PFSK-1 (cell line): Measurements from ENCODE around the gene XRCC3.

Experiments
- FOXP2 ChIP-seq: optimal IDR thresholded peaks from 2 replicates; pipeline ENCODE3; 2011; ENCODE audit warnings: borderline replicate concordance, control low read depth, inconsistent platforms; ENCODE audit not compliant: insufficient read depth; ENCODE audit errors: extremely low read length, extremely low read depth
- POLR2AphosphoS5 ChIP-seq: IDR thresholded peaks from 2 replicates; pipeline ENCODE4 v1.6.1; 2012; ENCODE audit warnings: low read depth, mild to moderate bottlenecking, control low read depth, low read length, moderate library complexity
- SIN3A ChIP-seq: IDR thresholded peaks from 2 replicates; pipeline ENCODE4 v1.6.1; 2012; ENCODE audit warnings: mild to moderate bottlenecking, low read length, moderate library complexity, borderline replicate concordance; ENCODE audit not compliant: insufficient read depth
- TAF1 ChIP-seq: IDR thresholded peaks from 2 replicates; pipeline ENCODE4 v1.6.1; 2012; ENCODE audit warnings: low read length, control low read depth, borderline replicate concordance; ENCODE audit not compliant: insufficient read depth
- TF ChIP-seq, protein P1 (sequence below), 2 experiments: IDR thresholded peaks; 2 replicates each; pipeline versions ENCODE4 v1.6.1 to v1.8.0; 2011 to 2012; ENCODE audit warnings: low read depth in 2 of 2, low read length in 2 of 2, control low read depth in 1 of 2, inconsistent platforms in 1 of 2, mild to moderate bottlenecking in 1 of 2, moderate library complexity in 1 of 2; ENCODE audit not compliant: insufficient read depth in 1 of 2

XRCC3 gene

GRCh38 chr14:103657471-103657870, 57.8 kb downstream of the XRCC3 start:
- TF ChIP-seq SIN3A (no peak), TAF1 (no peak), POLR2AphosphoS5 (no peak), FOXP2 (no peak)
- TF ChIP-seq, protein P1, sequence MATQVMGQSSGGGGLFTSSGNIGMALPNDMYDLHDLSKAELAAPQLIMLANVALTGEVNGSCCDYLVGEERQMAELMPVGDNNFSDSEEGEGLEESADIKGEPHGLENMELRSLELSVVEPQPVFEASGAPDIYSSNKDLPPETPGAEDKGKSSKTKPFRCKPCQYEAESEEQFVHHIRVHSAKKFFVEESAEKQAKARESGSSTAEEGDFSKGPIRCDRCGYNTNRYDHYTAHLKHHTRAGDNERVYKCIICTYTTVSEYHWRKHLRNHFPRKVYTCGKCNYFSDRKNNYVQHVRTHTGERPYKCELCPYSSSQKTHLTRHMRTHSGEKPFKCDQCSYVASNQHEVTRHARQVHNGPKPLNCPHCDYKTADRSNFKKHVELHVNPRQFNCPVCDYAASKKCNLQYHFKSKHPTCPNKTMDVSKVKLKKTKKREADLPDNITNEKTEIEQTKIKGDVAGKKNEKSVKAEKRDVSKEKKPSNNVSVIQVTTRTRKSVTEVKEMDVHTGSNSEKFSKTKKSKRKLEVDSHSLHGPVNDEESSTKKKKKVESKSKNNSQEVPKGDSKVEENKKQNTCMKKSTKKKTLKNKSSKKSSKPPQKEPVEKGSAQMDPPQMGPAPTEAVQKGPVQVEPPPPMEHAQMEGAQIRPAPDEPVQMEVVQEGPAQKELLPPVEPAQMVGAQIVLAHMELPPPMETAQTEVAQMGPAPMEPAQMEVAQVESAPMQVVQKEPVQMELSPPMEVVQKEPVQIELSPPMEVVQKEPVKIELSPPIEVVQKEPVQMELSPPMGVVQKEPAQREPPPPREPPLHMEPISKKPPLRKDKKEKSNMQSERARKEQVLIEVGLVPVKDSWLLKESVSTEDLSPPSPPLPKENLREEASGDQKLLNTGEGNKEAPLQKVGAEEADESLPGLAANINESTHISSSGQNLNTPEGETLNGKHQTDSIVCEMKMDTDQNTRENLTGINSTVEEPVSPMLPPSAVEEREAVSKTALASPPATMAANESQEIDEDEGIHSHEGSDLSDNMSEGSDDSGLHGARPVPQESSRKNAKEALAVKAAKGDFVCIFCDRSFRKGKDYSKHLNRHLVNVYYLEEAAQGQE (IDR thresholded peaks at IDR 0.05; ENCODE audit: insufficient read depth in 1 of 2, low read depth in 2 of 2, low read length in 2 of 2): no peak

GRCh38 chr14:103656756-103657133, 58.5 kb downstream of the XRCC3 start:
- TF ChIP-seq POLR2AphosphoS5 (no peak), FOXP2 (no peak), SIN3A (no peak), TAF1 (no peak)
- TF ChIP-seq, protein P1 (IDR thresholded peaks at IDR 0.05; ENCODE audit: insufficient read depth in 1 of 2, low read depth in 2 of 2, low read length in 2 of 2): no peak

GRCh38 chr14:103656031-103656755, 59.1 kb downstream of the XRCC3 start:
- TF ChIP-seq POLR2AphosphoS5: no peak
- no peak for TF ChIP-seq FOXP2
- no peak for TF ChIP-seq SIN3A
- no peak for TF ChIP-seq TAF1
- TF ChIP-seq, protein P1 (IDR thresholded peaks at IDR 0.05; ENCODE audit: insufficient read depth in 1 of 2, low read depth in 2 of 2, low read length in 2 of 2): no peak

DNA sequence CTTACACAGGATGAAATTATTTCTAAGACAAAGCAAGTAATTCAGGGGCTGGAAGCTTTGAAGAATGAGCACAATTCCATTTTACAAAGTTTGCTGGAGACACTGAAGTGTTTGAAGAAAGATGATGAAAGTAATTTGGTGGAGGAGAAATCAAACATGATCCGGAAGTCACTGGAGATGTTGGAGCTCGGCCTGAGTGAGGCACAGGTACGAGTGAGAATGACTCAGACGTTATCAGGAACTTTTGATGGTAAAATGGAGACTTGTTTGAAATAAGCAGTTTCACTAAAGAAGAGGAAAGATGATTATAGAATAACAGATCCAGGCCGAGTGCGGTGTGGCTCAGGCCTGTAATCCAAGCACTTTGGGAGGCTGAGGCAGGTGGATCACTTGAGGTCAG, 60.6 kb downstream of the XRCC3 start:
- TF ChIP-seq SIN3A (no peak), TAF1 (no peak), FOXP2 (no peak), POLR2AphosphoS5 (no peak)
- TF ChIP-seq, protein P1 (IDR thresholded peaks at IDR 0.05; ENCODE audit: insufficient read depth in 1 of 2, low read depth in 2 of 2, low read length in 2 of 2): no peak
